K562 (cell line): ENCODE results near the gene GAL3ST3. TPM values are rescaled to one million over a fixed set of nuclear protein-coding genes. Genes with fewer than 3 reads are reported as not detected.
A peak's percentile ranks its signal among the peaks of the same experiment; 100 is the strongest.

Experiments
- FOS ChIP-seq: IDR thresholded peaks from 3 replicates; pipeline ENCODE4 v1.6.1; 2011; ENCODE audit not compliant: insufficient read length; ENCODE audit errors: extremely low read depth
- FOXP1 ChIP-seq: sonication (generic); formaldehyde crosslinking; IDR thresholded peaks from 2 replicates; pipeline ENCODE4 v1.8.0; 2022; ENCODE audit warnings: mild to moderate bottlenecking, missing genetic modification reagents
- MEIS2 ChIP-seq: fragments of 450-650 bp; IDR thresholded peaks from 2 replicates; pipeline ENCODE4 v1.6.1; 2014; ENCODE audit warnings: mild to moderate bottlenecking; ENCODE audit not compliant: partially characterized antibody
- MYBL2 ChIP-seq, 2 experiments: fragments of 450-650 bp in 1 of 2; sonication (generic) in 1 of 2; formaldehyde crosslinking in 1 of 2; IDR thresholded peaks; 2 replicates each; pipeline versions ENCODE4 v1.6.1 to v1.8.1; 2017 to 2022; ENCODE audit warnings: borderline replicate concordance in 1 of 2, inconsistent platforms in 1 of 2, low read depth in 1 of 2, mild to moderate bottlenecking in 1 of 2, missing genetic modification reagents in 1 of 2, moderate library complexity in 1 of 2
- NFATC3 ChIP-seq: fragments of 450-650 bp; IDR thresholded peaks from 2 replicates; pipeline ENCODE4 v1.6.1; 2017; ENCODE audit warnings: mild to moderate bottlenecking
- RCOR1 ChIP-seq, 2 experiments: IDR thresholded peaks; 2 replicates each; pipeline ENCODE4 v1.6.1; 2012; ENCODE audit warnings: low read depth in 2 of 2, low read length in 2 of 2, borderline replicate concordance in 1 of 2, improper control_type of control experiment in 1 of 2
- TARDBP ChIP-seq: fragments of 450-650 bp; IDR thresholded peaks from 2 replicates; pipeline ENCODE4 v1.6.1; 2016
- ZNF764 ChIP-seq: fragments of 250-450 bp; sonication (Bioruptor Pico); IDR thresholded peaks from 2 replicates; pipeline ENCODE4 v1.4.0; 2020; ENCODE audit warnings: low read depth, mild to moderate bottlenecking, moderate library complexity
- polyA plus RNA-seq, 8 experiments: library from polyadenylated mRNA; depleted of rRNA in 4 of 8; stranded (reverse) in 5 of 8; unstranded in 3 of 8; fragments of >200 nt; fragmentation: Nextera tagmentation in 2 of 8; fragmentation: Illumina TruSeq in 1 of 8; extraction: Ambion mirVana in 2 of 8; extraction: Trizol in 1 of 8; gene quantifications; 2 replicates each; pipeline versions ENCODE4 v1.2.1 to v1.2.3, GENCODE V29; 2011 to 2014; ENCODE audit warnings: inconsistent platforms in 1 of 8, missing spikeins in 1 of 8
- total RNA-seq, 7 experiments: library from RNA; depleted of rRNA in 6 of 7; stranded (reverse); fragments of >200 nt in 6 of 7; fragmentation: Illumina TruSeq in 2 of 7; extraction: Trizol in 2 of 7; gene quantifications; 2 replicates each; pipeline versions ENCODE4 v1.2.1 to v1.2.3, GENCODE V29; 2011 to 2021; ENCODE audit warnings: low replicate concordance in 1 of 7
- TF ChIP-seq, protein P1 (sequence below): fragments of 450-650 bp; IDR thresholded peaks from 2 replicates; pipeline ENCODE4 v1.6.1; 2014; ENCODE audit warnings: low read depth, mild to moderate bottlenecking, moderate library complexity, borderline replicate concordance
- TF ChIP-seq, protein P2 (sequence below): fragments of 450-650 bp; IDR thresholded peaks from 2 replicates; pipeline ENCODE4 v1.6.1; 2016; ENCODE audit warnings: mild to moderate bottlenecking, moderate library complexity
- TF ChIP-seq, protein P3 (sequence below): fragments of 250-450 bp; sonication (Bioruptor Pico); IDR thresholded peaks from 2 replicates; pipeline ENCODE4 v1.8.0; 2022; ENCODE audit warnings: inconsistent platforms, mild to moderate bottlenecking, moderate library complexity, borderline replicate concordance

Gene GAL3ST3
- total and polyA plus RNA-seq, 9 of the 15 experiments (the other 6 are each of a cell fraction or from before 2014, with no cell fraction given): not detected

DNA sequence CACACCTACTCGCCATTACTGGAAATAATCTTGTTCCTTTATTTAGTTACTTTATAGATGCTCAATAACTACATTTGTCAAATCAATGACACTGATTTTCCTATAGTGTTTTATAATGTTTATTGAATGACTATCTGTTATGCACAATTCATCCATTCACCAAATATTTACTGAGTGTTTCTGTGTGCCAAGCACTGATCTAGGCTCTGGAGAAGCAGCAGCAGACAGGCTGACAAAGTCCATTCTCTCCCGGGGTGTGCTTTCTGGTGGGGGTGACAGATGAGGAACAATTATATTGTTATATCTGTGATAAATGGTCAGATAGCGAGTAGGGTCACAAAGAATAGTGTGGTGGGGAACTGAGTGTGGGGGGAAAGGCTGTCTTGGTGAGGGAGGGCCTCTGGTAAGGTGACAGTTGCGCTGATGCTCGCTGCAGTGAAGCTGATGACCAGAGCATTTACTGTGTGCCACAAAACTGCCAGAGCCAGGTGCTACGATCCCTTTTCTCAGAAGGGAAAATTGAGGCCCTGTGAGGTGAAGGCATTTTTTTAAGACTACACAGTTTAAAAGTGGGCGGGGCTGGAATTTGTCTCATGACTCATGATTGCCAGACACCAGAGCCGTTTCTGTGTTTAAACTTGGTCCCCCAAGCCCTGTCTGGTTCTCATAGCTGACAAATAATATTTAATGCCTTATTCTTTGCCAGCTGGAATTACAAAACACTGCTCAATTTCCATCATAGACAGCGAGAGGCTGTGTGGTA is 31.3 kb upstream of the GAL3ST3 start (continued):
- peak; percentile 72 for TF ChIP-seq MYBL2 (IDR thresholded peaks at IDR 0.05; ENCODE audit: low read depth)
- no peak for TF ChIP-seq MYBL2 (CRISPR knock-in tag; IDR thresholded peaks at IDR 0.05; ENCODE audit: borderline replicate concordance)
- TF ChIP-seq, protein P1, sequence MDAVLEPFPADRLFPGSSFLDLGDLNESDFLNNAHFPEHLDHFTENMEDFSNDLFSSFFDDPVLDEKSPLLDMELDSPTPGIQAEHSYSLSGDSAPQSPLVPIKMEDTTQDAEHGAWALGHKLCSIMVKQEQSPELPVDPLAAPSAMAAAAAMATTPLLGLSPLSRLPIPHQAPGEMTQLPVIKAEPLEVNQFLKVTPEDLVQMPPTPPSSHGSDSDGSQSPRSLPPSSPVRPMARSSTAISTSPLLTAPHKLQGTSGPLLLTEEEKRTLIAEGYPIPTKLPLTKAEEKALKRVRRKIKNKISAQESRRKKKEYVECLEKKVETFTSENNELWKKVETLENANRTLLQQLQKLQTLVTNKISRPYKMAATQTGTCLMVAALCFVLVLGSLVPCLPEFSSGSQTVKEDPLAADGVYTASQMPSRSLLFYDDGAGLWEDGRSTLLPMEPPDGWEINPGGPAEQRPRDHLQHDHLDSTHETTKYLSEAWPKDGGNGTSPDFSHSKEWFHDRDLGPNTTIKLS: no peak
- no peak for TF ChIP-seq FOXP1
- TF ChIP-seq TARDBP: 0 out of 2 replicates have a peak, but pooled peaks have one; percentile 14
- TF ChIP-seq MEIS2: no peak
- TF ChIP-seq, protein P2, sequence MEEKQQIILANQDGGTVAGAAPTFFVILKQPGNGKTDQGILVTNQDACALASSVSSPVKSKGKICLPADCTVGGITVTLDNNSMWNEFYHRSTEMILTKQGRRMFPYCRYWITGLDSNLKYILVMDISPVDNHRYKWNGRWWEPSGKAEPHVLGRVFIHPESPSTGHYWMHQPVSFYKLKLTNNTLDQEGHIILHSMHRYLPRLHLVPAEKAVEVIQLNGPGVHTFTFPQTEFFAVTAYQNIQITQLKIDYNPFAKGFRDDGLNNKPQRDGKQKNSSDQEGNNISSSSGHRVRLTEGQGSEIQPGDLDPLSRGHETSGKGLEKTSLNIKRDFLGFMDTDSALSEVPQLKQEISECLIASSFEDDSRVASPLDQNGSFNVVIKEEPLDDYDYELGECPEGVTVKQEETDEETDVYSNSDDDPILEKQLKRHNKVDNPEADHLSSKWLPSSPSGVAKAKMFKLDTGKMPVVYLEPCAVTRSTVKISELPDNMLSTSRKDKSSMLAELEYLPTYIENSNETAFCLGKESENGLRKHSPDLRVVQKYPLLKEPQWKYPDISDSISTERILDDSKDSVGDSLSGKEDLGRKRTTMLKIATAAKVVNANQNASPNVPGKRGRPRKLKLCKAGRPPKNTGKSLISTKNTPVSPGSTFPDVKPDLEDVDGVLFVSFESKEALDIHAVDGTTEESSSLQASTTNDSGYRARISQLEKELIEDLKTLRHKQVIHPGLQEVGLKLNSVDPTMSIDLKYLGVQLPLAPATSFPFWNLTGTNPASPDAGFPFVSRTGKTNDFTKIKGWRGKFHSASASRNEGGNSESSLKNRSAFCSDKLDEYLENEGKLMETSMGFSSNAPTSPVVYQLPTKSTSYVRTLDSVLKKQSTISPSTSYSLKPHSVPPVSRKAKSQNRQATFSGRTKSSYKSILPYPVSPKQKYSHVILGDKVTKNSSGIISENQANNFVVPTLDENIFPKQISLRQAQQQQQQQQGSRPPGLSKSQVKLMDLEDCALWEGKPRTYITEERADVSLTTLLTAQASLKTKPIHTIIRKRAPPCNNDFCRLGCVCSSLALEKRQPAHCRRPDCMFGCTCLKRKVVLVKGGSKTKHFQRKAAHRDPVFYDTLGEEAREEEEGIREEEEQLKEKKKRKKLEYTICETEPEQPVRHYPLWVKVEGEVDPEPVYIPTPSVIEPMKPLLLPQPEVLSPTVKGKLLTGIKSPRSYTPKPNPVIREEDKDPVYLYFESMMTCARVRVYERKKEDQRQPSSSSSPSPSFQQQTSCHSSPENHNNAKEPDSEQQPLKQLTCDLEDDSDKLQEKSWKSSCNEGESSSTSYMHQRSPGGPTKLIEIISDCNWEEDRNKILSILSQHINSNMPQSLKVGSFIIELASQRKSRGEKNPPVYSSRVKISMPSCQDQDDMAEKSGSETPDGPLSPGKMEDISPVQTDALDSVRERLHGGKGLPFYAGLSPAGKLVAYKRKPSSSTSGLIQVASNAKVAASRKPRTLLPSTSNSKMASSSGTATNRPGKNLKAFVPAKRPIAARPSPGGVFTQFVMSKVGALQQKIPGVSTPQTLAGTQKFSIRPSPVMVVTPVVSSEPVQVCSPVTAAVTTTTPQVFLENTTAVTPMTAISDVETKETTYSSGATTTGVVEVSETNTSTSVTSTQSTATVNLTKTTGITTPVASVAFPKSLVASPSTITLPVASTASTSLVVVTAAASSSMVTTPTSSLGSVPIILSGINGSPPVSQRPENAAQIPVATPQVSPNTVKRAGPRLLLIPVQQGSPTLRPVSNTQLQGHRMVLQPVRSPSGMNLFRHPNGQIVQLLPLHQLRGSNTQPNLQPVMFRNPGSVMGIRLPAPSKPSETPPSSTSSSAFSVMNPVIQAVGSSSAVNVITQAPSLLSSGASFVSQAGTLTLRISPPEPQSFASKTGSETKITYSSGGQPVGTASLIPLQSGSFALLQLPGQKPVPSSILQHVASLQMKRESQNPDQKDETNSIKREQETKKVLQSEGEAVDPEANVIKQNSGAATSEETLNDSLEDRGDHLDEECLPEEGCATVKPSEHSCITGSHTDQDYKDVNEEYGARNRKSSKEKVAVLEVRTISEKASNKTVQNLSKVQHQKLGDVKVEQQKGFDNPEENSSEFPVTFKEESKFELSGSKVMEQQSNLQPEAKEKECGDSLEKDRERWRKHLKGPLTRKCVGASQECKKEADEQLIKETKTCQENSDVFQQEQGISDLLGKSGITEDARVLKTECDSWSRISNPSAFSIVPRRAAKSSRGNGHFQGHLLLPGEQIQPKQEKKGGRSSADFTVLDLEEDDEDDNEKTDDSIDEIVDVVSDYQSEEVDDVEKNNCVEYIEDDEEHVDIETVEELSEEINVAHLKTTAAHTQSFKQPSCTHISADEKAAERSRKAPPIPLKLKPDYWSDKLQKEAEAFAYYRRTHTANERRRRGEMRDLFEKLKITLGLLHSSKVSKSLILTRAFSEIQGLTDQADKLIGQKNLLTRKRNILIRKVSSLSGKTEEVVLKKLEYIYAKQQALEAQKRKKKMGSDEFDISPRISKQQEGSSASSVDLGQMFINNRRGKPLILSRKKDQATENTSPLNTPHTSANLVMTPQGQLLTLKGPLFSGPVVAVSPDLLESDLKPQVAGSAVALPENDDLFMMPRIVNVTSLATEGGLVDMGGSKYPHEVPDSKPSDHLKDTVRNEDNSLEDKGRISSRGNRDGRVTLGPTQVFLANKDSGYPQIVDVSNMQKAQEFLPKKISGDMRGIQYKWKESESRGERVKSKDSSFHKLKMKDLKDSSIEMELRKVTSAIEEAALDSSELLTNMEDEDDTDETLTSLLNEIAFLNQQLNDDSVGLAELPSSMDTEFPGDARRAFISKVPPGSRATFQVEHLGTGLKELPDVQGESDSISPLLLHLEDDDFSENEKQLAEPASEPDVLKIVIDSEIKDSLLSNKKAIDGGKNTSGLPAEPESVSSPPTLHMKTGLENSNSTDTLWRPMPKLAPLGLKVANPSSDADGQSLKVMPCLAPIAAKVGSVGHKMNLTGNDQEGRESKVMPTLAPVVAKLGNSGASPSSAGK: no peak
- TF ChIP-seq FOS: no peak
- TF ChIP-seq, protein P3, sequence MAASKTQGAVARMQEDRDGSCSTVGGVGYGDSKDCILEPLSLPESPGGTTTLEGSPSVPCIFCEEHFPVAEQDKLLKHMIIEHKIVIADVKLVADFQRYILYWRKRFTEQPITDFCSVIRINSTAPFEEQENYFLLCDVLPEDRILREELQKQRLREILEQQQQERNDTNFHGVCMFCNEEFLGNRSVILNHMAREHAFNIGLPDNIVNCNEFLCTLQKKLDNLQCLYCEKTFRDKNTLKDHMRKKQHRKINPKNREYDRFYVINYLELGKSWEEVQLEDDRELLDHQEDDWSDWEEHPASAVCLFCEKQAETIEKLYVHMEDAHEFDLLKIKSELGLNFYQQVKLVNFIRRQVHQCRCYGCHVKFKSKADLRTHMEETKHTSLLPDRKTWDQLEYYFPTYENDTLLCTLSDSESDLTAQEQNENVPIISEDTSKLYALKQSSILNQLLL: no peak
- TF ChIP-seq ZNF764 (CRISPR knock-in tag): no peak
- peak in 1 of 2 experiments; percentile 75; a peak in 1 of 4 replicates for TF ChIP-seq RCOR1 (IDR thresholded peaks at IDR 0.05; ENCODE audit: borderline replicate concordance in 1 of 2, low read depth in 2 of 2, low read length in 2 of 2)
- TF ChIP-seq NFATC3: no peak
